A673 (cell line): ENCODE data around the gene NSG2. TPM values are rescaled to one million over a fixed set of nuclear protein-coding genes. Genes with fewer than 3 reads are reported as not detected.
A peak's percentile ranks its signal among the peaks of the same experiment; 100 is the strongest.
"Not testable (repeated sequence)": the region's sequence is repeated elsewhere in the genome, so short reads cannot be mapped to it uniquely, and the experiment has no call there.

Experiments used
- BruUV-seq: library from RNA; stranded (reverse); fragments of 400-500 nt; replicated peaks from 2 replicates; lab custom pipeline; 2021; lab: Mats Ljungman, UMichigan
- CTCF ChIA-PET: fragments of 300-600 bp; sonication (Branson Sonifier 250); formaldehyde crosslinking; loops from one replicate; lab custom pipeline; 2022; ENCODE audit warnings: antibody characterized with exemption; lab: Charles Lee
- POLR2A ChIA-PET: fragments of 300-600 bp; sonication (Branson Sonifier 250); formaldehyde crosslinking; loops from one replicate; lab custom pipeline; 2022; ENCODE audit warnings: antibody characterized with exemption; ENCODE audit not compliant: low non-redundant PET; lab: Charles Lee
- DNase-seq: peaks from one replicate; pipeline ENCODE4 v3.0.0-alpha.2; 2015; ENCODE audit warnings: low spot score
- H3K27ac ChIP-seq: fragments of 200-600 bp; sonication (generic); 2 replicates; pipeline ENCODE4 v1.5.1; 2016; ENCODE audit warnings: mixed run types, low read depth, mild to moderate bottlenecking, mixed read lengths, antibody characterized with exemption, low read length; ENCODE audit not compliant: poor library complexity, severe bottlenecking
- H3K27me3 ChIP-seq: fragments of 200-600 bp; sonication (generic); replicated peaks from 2 replicates; pipeline ENCODE4 v1.6.1; 2017; ENCODE audit warnings: mixed run types, low read depth, mild to moderate bottlenecking, mixed read lengths, antibody characterized with exemption, low read length; ENCODE audit not compliant: insufficient read depth, poor library complexity
- H3K36me3 ChIP-seq: fragments of 200-600 bp; sonication (generic); 2 replicates; pipeline ENCODE4 v1.6.1; 2016; ENCODE audit warnings: mixed run types, mild to moderate bottlenecking, mixed read lengths, antibody characterized with exemption, low read length; ENCODE audit not compliant: insufficient read depth, poor library complexity, severe bottlenecking
- H3K4me1 ChIP-seq: fragments of 200-600 bp; sonication (generic); 2 replicates; pipeline ENCODE4 v1.6.1; 2017; ENCODE audit warnings: mixed run types, mild to moderate bottlenecking, mixed read lengths, antibody characterized with exemption, low read length; ENCODE audit not compliant: insufficient read depth, poor library complexity, severe bottlenecking
- H3K4me3 ChIP-seq: fragments of 200-600 bp; sonication (generic); 2 replicates; pipeline ENCODE4 v1.5.1; 2016; ENCODE audit warnings: low read depth, mixed run types, mild to moderate bottlenecking, mixed read lengths, low read length; ENCODE audit not compliant: poor library complexity, severe bottlenecking
- H3K9me3 ChIP-seq: fragments of 200-600 bp; sonication (generic); 2 replicates; pipeline ENCODE4 v1.6.1; 2016; ENCODE audit warnings: mixed run types, low read depth, mild to moderate bottlenecking, mixed read lengths, antibody characterized with exemption, low read length; ENCODE audit not compliant: poor library complexity, severe bottlenecking
- EZH2 ChIP-seq: fragments of 200-600 bp; sonication (generic); IDR thresholded peaks from 2 replicates; pipeline ENCODE4 v1.6.1; 2017; ENCODE audit warnings: borderline replicate concordance, low read depth, mild to moderate bottlenecking, mixed read lengths, antibody characterized with exemption, low read length; ENCODE audit not compliant: poor library complexity, severe bottlenecking
- intact Hi-C: fragments of 100-400 bp; cut with micrococcal nuclease; formaldehyde crosslinking; loops from one replicate; pipeline ENCODE4 v1.10.0; 2022; ENCODE audit not compliant: unreplicated experiment
- total RNA-seq: library from RNA; stranded (reverse); gene quantifications from 2 replicates; pipeline ENCODE4 v1.2.3, GENCODE V29; 2021
- TF ChIP-seq, protein P1 (sequence below): fragments of 300-800, 200-600 bp; sonication (generic); conservative IDR thresholded peaks from 2 replicates; pipeline ENCODE4 v1.5.1; 2017; ENCODE audit warnings: low read depth, mild to moderate bottlenecking, antibody characterized with exemption, low read length, moderate library complexity, mixed read lengths

NSG2 gene
- total RNA-seq, 1 experiment from 2014 or later: 0.60 TPM

DNA sequence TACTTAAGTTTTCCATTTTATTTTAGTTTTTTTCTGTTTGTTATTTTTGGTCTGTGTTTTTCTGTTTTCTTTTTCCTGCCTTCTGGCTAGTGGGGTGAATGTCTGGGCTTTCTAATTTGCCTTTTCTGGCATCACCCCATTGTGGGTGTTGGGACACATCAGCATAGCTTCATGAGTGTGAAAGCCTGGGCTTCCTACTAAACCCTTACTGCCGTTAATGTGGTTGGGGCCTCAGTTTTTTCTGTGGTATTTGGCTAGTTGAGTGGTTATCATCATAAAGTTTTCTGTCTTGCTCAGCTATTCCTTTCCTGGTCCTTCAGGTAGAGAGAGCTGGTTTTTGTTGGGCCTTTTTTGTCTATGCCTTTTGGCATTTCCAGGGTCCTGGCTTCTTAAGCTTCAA lies 35.1 kb upstream of the NSG2 start:
- H3K36me3 ChIP-seq: no peaks in the 10 kb centered on the region
- no peaks in the 10 kb centered on the region for H3K4me1 ChIP-seq
- ChIA-PET POLR2A (no interaction called here), CTCF (no interaction called here)
- no peak overlapping the region for H3K4me3 ChIP-seq
- no peak for DNase-seq
- H3K9me3 ChIP-seq: no peaks in the 10 kb centered on the region
- no TSS peak for BruUV-seq
- TF ChIP-seq, protein P1, sequence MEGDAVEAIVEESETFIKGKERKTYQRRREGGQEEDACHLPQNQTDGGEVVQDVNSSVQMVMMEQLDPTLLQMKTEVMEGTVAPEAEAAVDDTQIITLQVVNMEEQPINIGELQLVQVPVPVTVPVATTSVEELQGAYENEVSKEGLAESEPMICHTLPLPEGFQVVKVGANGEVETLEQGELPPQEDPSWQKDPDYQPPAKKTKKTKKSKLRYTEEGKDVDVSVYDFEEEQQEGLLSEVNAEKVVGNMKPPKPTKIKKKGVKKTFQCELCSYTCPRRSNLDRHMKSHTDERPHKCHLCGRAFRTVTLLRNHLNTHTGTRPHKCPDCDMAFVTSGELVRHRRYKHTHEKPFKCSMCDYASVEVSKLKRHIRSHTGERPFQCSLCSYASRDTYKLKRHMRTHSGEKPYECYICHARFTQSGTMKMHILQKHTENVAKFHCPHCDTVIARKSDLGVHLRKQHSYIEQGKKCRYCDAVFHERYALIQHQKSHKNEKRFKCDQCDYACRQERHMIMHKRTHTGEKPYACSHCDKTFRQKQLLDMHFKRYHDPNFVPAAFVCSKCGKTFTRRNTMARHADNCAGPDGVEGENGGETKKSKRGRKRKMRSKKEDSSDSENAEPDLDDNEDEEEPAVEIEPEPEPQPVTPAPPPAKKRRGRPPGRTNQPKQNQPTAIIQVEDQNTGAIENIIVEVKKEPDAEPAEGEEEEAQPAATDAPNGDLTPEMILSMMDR: no peak
- TF ChIP-seq EZH2: no peak
- no peak overlapping the region for H3K27ac ChIP-seq
- intact Hi-C loops: no loop called here
- H3K27me3 ChIP-seq: peaks cover 26% of the 10 kb centered on the region

- no peak overlapping the region for H3K27ac ChIP-seq
- ChIA-PET POLR2A (no interaction called here), CTCF (no interaction called here)
- H3K4me3 ChIP-seq: no peak overlapping the region
- BruUV-seq: no TSS peak
- intact Hi-C loops: no loop called here
- TF ChIP-seq, protein P1: no peak
- no peak for TF ChIP-seq EZH2
- DNase-seq: no peak
- no peaks in the 10 kb centered on the region for H3K36me3 ChIP-seq
- H3K9me3 ChIP-seq: no peaks in the 10 kb centered on the region
- H3K4me1 ChIP-seq: no peaks in the 10 kb centered on the region
- H3K27me3 ChIP-seq: peaks cover 15% of the 10 kb centered on the region
Measured at GRCh38 chr5:174011441-174011840, 34.1 kb upstream of the NSG2 start.

GRCh38 chr5:174020069-174020927 lies 25.2 kb upstream of the NSG2 start:
- DNase-seq: peak; percentile 54
- H3K36me3 ChIP-seq, H3K9me3 ChIP-seq, POLR2A ChIA-PET, H3K4me1 ChIP-seq, H3K4me3 ChIP-seq, BruUV-seq, H3K27ac ChIP-seq: not testable (repeated sequence)
- TF ChIP-seq, protein P1: peak; percentile 55
- peaks cover 26% of the 10 kb centered on the region for H3K27me3 ChIP-seq
- intact Hi-C loops: loop anchor here (5.0 kb wide), 1 partner anchor 292 kb away; no protein-coding TSS in a partner anchor
- CTCF ChIA-PET: interaction anchor here (0.6 kb wide), 1 partner anchor 292 kb away, joined by 3 read pairs; no protein-coding TSS in a partner anchor
